BLaER1 treated with 17β-estradiol and CSF1 and Interleukin-3, amounts not matched to agents 10 nM and 100 nM (cell line): ENCODE results near the gene RAX2.

ENCODE experiments used
- H3K27ac ChIP-seq, 11 experiments: shearing (Covaris generic); formaldehyde crosslinking; 2 replicates each; pipeline ENCODE4 v1.8.1; 2022
- H3K27me3 ChIP-seq, 11 experiments: shearing (Covaris generic); formaldehyde crosslinking; 2 replicates each; pipeline ENCODE4 v1.8.1; 2022
- H3K36me3 ChIP-seq, 11 experiments: shearing (Covaris generic); formaldehyde crosslinking; 2 replicates each; pipeline ENCODE4 v1.8.1; 2022
- H3K4me1 ChIP-seq, 10 experiments: shearing (Covaris generic); formaldehyde crosslinking; 2 replicates each; pipeline ENCODE4 v1.8.1; 2022
- H3K4me2 ChIP-seq, 11 experiments: shearing (Covaris generic); formaldehyde crosslinking; 2 replicates each; pipeline ENCODE4 v1.8.1; 2022
- H3K4me3 ChIP-seq, 10 experiments: shearing (Covaris generic); formaldehyde crosslinking; 2 replicates each; pipeline ENCODE4 v1.8.1; 2022
- H3K9ac ChIP-seq, 11 experiments: shearing (Covaris generic); formaldehyde crosslinking; 2 replicates each; pipeline ENCODE4 v1.8.1; 2022
- H3K9me3 ChIP-seq, 11 experiments: shearing (Covaris generic); formaldehyde crosslinking; replicated peaks in 1 of 11; 2 replicates each; pipeline ENCODE4 v1.8.1; 2022
- H4K20me1 ChIP-seq, 11 experiments: shearing (Covaris generic); formaldehyde crosslinking; 2 replicates each; pipeline ENCODE4 v1.8.1; 2022
- Cebpa-rat ChIP-seq, 11 experiments: shearing (Covaris generic); IDR thresholded peaks; 2 replicates each; pipeline ENCODE4 v1.8.1; 2022

The RAX2 gene

DNA sequence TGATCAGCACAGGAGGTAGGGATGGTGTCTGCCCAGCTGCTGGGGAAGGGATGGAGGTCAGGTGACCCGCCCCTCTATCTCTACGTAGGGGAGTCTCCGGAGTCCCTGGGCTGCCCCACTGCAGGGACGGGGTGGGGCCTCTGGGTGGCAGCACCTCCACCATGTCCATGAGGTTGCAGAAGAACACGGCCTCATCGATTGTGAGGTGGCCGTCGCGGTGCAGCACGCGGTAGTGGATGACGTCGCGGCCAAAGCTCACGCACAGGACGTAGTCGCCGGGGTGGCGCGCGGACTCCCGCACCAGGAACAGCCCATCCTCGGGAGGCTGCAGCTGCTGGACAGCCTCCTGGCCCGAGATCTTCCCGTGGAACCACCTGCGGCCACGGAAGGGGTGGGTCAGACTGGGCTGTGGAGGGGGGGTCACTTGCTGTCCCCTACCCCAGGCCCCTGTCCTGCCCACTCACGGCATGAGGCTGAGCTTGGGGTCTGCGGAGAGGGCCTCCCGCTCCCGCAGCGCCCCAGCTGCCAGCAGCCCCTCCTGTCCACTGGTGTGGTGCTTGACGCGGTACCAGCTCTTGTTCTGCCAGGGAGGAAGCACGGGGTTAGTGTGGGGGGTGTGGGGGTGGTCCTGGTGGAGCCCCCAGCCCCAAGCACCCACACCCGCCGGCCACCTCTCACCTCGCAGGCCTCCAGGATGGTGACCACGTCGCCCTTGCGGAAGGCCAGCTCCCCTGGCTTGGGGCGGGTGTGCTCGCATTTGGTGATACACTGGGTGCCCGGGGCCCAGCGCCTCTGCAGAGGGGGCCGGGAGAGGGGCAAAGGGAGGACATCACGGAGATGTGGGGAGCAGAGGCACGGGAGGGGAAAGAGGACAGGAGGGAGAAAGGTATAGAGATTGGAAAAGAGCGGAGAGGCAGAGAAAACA lies 11.9 kb upstream of the RAX2 start:
- Histone ChIP-seq H4K20me1 (no peaks in the 10 kb centered on the region), H3K9me3 (peaks cover 22 to 35% (median 25%) of the 10 kb centered on the region in 11 experiments), H3K4me2 (peak overlapping the region in 6 of 11 experiments; percentile 46 to 91 (median 80); a peak in 8 of 22 replicates), H3K36me3 (no peaks in the 10 kb centered on the region), H3K27ac (no peak overlapping the region), H3K9ac (no peak overlapping the region; a peak in 1 of 22 replicates), H3K27me3 (peaks cover 18 to 46% (median 39%) of the 10 kb centered on the region in 11 experiments), H3K4me1 (peaks cover 0 to 21% (median 14%) of the 10 kb centered on the region in 10 experiments; a peak in 17 of 20 replicates), H3K4me3 (peak overlapping the region in 2 of 10 experiments; percentile 40 to 41; a peak in 1 of 20 replicates)
- TF ChIP-seq Cebpa-rat (IDR thresholded peaks at IDR 0.05) = no peak

DNA sequence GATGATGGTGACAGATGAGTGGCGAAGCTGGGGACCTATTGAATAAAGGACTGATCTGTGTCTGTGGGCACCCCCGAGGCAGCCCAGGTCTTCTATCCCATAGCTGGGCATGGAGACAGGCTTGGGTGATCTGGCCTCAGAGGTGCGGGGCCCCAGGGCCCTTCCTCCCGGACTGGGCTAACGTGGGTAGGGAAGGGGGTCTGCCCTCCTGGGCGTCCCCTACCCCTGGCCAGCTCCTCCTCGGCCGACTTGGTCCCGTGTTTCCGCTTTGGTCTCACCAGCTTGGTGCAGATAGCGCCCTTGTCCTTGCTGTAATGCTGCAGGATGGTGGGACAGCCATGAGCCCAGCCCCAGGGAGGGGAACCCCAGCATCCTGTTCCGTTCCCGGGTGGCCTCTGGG lies 10.9 kb upstream of the RAX2 start:
- Histone ChIP-seq H3K27me3 (peaks cover 18 to 46% (median 39%) of the 10 kb centered on the region in 11 experiments), H4K20me1 (no peaks in the 10 kb centered on the region), H3K36me3 (no peaks in the 10 kb centered on the region), H3K9me3 (peaks cover 23 to 45% (median 29%) of the 10 kb centered on the region in 11 experiments), H3K4me3 (no peak overlapping the region), H3K27ac (no peak overlapping the region), H3K4me2 (no peak overlapping the region), H3K9ac (no peak overlapping the region), H3K4me1 (peaks cover 0 to 21% (median 14%) of the 10 kb centered on the region in 10 experiments; a peak in 17 of 20 replicates)
- no peak for TF ChIP-seq Cebpa-rat (IDR thresholded peaks at IDR 0.05)

DNA sequence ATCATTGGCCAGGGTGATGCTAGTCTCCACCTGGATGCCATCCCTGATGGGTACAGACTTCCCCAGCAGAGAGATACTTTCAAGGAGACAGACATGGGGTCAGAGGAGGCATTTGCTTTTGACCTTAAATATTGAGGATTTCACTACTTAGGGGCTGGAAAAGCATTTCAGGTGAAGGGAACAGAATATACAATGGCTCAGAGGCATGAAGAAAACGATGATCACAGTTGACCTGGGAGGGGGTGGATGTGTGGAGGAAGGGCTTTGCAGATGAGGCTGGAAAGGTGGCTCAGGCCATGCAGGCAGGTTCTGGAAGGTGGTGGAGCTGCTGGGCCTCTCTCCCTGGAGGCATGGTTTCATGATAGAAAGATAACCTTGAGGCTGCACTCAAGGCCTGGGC lies 10.3 kb upstream of the RAX2 start:
- H3K36me3 ChIP-seq = no peaks in the 10 kb centered on the region
- 0 out of 20 replicates have a peak overlapping the region, but pooled peaks of 1 of the 10 experiments have one; percentile 24 for H3K4me3 ChIP-seq
- H3K4me1 ChIP-seq = peaks cover 0 to 21% (median 14%) of the 10 kb centered on the region in 10 experiments; a peak in 17 of 20 replicates
- H3K4me2 ChIP-seq = no peak overlapping the region
- no peak overlapping the region for H3K9ac ChIP-seq
- no peaks in the 10 kb centered on the region for H4K20me1 ChIP-seq
- H3K9me3 ChIP-seq = peaks cover 23 to 51% (median 31%) of the 10 kb centered on the region in 11 experiments
- no peak overlapping the region for H3K27ac ChIP-seq
- no peak for TF ChIP-seq Cebpa-rat (IDR thresholded peaks at IDR 0.05)
- H3K27me3 ChIP-seq = peaks cover 18 to 45% (median 39%) of the 10 kb centered on the region in 11 experiments

DNA sequence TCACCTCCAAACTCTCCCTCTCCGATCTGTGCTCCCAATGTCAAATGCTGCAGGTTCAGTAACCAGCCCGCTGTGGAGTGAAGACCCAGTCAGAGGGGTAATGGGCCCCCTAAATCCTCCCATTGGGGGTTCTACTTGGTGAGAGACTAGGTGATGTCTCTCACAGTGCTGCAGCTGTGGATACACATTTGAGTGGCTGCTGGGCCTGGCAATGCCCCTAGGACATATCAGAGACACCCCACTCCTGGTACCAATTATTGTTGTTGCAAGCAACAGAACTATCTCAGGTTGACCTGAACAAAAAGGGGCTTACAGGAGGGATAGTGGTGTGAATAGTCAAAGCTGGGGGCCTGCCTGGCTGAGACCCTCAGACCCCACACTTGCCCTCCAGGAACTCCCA lies 9.6 kb upstream of the RAX2 start:
- Histone ChIP-seq H3K9me3 (peaks cover 23 to 55% (median 31%) of the 10 kb centered on the region in 11 experiments), H3K4me3 (no peak overlapping the region), H3K9ac (no peak overlapping the region), H3K36me3 (no peaks in the 10 kb centered on the region), H3K4me2 (no peak overlapping the region), H3K4me1 (peaks cover 0 to 21% (median 14%) of the 10 kb centered on the region in 10 experiments; a peak in 17 of 20 replicates), H3K27ac (no peak overlapping the region), H3K27me3 (peaks cover 12 to 38% (median 31%) of the 10 kb centered on the region in 11 experiments), H4K20me1 (no peaks in the 10 kb centered on the region)
- no peak for TF ChIP-seq Cebpa-rat (IDR thresholded peaks at IDR 0.05)

DNA sequence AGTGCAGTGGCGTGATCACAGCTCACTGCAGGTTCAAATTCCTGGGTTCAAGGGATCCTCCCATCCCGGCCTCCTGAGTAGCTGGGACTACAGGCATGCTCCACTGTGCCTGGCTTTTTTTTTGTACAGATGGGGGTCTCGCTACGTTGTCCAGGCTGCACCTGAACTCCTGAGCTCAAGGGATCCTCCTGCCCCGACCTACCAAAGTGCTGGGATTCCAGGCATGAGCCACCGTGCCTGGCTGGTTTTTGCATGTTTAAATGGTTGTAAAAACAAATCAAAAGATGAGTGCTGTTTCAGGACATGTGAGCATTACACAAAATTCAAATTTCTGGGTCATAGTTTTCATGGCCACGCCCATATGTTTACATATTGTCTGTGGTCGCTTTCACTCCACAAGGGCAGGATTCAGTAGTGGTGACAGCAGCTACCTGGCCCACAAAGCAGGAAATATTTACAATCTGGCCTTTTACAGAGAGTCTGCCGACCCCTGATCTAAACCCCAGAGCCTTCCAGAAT lies 8.8 kb upstream of the RAX2 start:
- H3K9ac ChIP-seq = no peak overlapping the region
- peaks cover 23 to 55% (median 31%) of the 10 kb centered on the region in 11 experiments for H3K9me3 ChIP-seq
- H3K4me3 ChIP-seq = no peak overlapping the region
- no peak overlapping the region for H3K4me2 ChIP-seq
- H3K27me3 ChIP-seq = peaks cover 6 to 31% (median 24%) of the 10 kb centered on the region in 11 experiments
- no peak overlapping the region for H3K27ac ChIP-seq
- peaks cover 0 to 18% (median 14%) of the 10 kb centered on the region in 10 experiments; a peak in 17 of 20 replicates for H3K4me1 ChIP-seq
- H4K20me1 ChIP-seq = no peaks in the 10 kb centered on the region
- H3K36me3 ChIP-seq = no peaks in the 10 kb centered on the region
- TF ChIP-seq Cebpa-rat (IDR thresholded peaks at IDR 0.05) = no peak

DNA sequence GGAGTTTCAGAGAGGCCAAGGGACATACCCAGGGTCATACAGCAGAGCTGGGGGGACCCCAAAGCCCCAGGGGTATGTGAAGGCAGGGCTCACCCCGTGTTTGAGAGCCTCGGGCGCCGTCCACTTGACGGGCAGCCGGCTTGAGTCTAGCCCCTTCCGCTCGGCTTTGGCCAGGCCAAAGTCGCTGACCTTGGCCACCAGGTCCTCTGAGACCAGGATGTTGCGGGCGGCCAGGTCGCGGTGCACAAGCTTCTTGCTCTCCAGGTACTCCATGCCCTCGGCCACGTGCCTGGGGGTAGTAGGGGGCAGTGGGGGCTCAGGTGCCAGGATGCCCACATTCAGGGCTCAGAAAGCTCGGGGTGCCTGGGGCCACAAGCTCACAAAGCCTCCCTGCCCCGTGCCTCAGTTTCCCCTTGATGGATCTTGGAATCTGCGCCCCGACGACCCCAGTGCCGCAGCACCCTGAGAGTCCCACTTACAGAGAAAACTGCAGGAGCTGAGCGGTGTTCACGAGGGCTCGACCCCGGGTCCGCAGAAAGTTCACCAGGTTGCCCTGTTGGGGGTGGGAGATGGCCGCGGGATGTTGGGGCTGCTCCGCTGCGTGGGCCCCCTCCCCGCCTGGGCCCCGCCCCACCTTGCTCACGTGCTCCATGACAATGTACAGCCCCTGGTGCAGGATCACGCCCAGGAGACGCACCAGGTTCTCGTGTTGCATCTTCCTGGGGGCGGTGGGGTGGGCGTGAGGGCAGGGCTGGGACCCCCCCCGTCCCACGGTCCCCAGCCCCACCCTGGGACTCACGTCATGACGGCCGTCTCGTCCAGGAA lies 7.1 kb upstream of the RAX2 start:
- Histone ChIP-seq H3K27me3 (peaks cover 0 to 13% (median 7%) of the 10 kb centered on the region in 11 experiments; a peak in 19 of 22 replicates), H3K4me3 (no peak overlapping the region), H3K27ac (no peak overlapping the region), H3K4me1 (peaks cover 0 to 1% (median 0%) of the 10 kb centered on the region in 10 experiments; a peak in 1 of 20 replicates), H3K4me2 (no peak overlapping the region), H4K20me1 (no peaks in the 10 kb centered on the region), H3K36me3 (no peaks in the 10 kb centered on the region), H3K9me3 (peaks cover 23 to 55% (median 31%) of the 10 kb centered on the region in 11 experiments), H3K9ac (no peak overlapping the region)
- TF ChIP-seq Cebpa-rat (IDR thresholded peaks at IDR 0.05) = no peak

DNA sequence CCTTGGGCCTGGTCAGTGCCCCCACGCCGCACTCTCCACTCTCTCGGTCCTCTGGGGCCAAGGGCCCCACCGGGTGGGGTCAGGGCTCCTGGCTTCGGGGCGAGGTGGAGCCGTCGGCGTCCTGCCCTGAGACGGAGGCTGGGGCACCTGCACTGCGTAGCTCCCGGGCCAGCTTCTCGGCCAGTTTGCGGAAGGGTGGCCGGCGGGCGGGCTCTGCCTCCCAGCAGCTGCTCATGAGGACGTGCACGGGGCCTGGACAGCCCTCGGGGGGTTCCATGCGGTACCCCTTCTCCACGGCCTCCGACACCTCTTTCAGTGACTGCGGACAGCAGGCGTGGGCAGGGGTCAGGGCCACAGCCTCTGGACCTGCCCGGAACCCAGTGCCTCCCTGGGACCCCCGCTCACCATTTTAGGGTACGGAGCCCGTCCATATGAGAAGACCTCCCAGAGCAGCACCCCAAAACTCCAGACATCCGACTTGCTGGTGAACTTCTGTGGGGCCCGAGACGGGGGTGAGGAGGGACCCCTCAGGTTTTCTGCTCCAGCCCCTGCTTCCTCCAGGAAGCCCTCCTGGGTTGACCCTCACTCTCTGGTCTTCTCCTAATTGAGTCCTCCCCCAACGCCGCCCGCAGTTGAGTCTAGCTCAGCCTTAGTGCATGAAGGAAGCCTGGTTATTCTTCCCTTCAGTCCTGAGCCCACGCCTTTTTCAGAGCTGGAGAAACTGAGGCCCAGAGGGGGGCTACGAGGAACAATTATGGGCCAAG lies 6.3 kb upstream of the RAX2 start:
- no peak overlapping the region for H3K27ac ChIP-seq
- H3K4me3 ChIP-seq = no peak overlapping the region
- no peaks in the 10 kb centered on the region for H3K36me3 ChIP-seq
- peaks cover 23 to 55% (median 30%) of the 10 kb centered on the region in 11 experiments for H3K9me3 ChIP-seq
- no peak overlapping the region for H3K9ac ChIP-seq
- no peak overlapping the region for H3K4me2 ChIP-seq
- H4K20me1 ChIP-seq = no peaks in the 10 kb centered on the region
- no peak for TF ChIP-seq Cebpa-rat (IDR thresholded peaks at IDR 0.05)
- H3K27me3 ChIP-seq = peaks cover 0 to 5% (median 0%) of the 10 kb centered on the region in 11 experiments; a peak in 3 of 22 replicates
- H3K4me1 ChIP-seq = no peaks in the 10 kb centered on the region

DNA sequence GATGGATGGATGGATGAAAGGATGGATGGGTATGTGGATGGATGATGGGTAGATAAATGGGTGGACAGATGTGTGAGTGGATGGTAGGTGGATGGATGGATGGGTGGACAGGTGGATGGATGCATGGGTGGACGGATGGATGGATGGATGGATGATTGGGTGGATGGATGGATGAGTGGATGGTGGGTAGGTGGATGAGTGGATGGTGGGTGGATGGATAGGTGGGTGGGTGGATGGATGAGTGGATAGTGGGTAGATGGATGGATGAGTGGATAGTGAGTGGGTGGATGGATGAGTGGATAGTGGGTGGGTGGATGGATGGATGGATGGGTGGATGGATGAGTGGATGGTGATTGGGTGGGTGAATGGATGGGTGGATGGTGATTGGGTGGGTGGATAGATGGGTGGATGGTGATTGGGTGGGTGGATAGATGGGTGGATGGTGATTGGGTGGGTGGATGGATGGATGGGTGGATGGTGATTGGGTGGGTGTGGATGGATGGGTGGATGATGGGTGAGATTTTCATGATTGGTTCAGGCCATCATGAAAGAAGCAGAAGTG lies 4.5 kb upstream of the RAX2 start:
- Histone ChIP-seq H3K4me3 (no peak overlapping the region), H3K4me1 (no peaks in the 10 kb centered on the region), H3K9ac (no peak overlapping the region), H3K27ac (no peak overlapping the region), H3K4me2 (no peak overlapping the region), H3K27me3 (no peaks in the 10 kb centered on the region), H4K20me1 (no peaks in the 10 kb centered on the region), H3K36me3 (no peaks in the 10 kb centered on the region), H3K9me3 (peaks cover 11 to 41% (median 17%) of the 10 kb centered on the region in 11 experiments)
- TF ChIP-seq Cebpa-rat (IDR thresholded peaks at IDR 0.05) = no peak
